ENCODE results near the gene PPP1R8.

GRCh38 chr1:27872802-27873551 is 42.4 kb downstream of the PPP1R8 start:
- TF ChIP-seq CTCF (IDR thresholded peaks at IDR 0.05): no peak
- no peak for TF ChIP-seq POLR2A (IDR thresholded peaks at IDR 0.05)
- no peak for TF ChIP-seq POLR2AphosphoS5 (IDR thresholded peaks at IDR 0.05)
- TF ChIP-seq EP300 (IDR thresholded peaks at IDR 0.05; ENCODE audit: low read depth): no peak
